HepG2 (cell line): ENCODE results near the gene SEC61A2. TPM values are rescaled to one million over a fixed set of nuclear protein-coding genes. Genes with fewer than 3 reads are reported as not detected.

Experiments used
- BHLHE40 ChIP-seq: IDR thresholded peaks from 2 replicates; pipeline ENCODE4 v1.6.1; 2011; ENCODE audit warnings: low read length, improper control_type of control experiment
- BORCS8-MEF2B ChIP-seq: sonication (generic); formaldehyde crosslinking; IDR thresholded peaks from 2 replicates; pipeline ENCODE4 v1.8.0; 2022; ENCODE audit warnings: mild to moderate bottlenecking, missing genetic modification reagents
- DR1 ChIP-seq: sonication (generic); formaldehyde crosslinking; IDR thresholded peaks from 2 replicates; pipeline ENCODE4 v1.8.0; 2021; ENCODE audit warnings: mild to moderate bottlenecking, missing genetic modification reagents, inconsistent platforms
- FOXO1 ChIP-seq: sonication (generic); formaldehyde crosslinking; IDR thresholded peaks from 2 replicates; pipeline ENCODE4 v1.4.0; 2020; ENCODE audit warnings: missing genetic modification reagents
- HOXA5 ChIP-seq: sonication (generic); formaldehyde crosslinking; IDR thresholded peaks from 2 replicates; pipeline ENCODE4 v1.4.0; 2020; ENCODE audit warnings: missing genetic modification reagents
- IKZF4 ChIP-seq: sonication (generic); formaldehyde crosslinking; IDR thresholded peaks from 2 replicates; pipeline ENCODE4 v1.5.1; 2020; ENCODE audit warnings: borderline replicate concordance, mild to moderate bottlenecking, low read depth, missing genetic modification reagents; ENCODE audit errors: not compliant biosample characterization
- KMT2A ChIP-seq: sonication (generic); formaldehyde crosslinking; IDR thresholded peaks from 2 replicates; pipeline ENCODE4 v1.4.0; 2020; ENCODE audit warnings: missing genetic modification reagents
- MEIS2 ChIP-seq: sonication (generic); formaldehyde crosslinking; IDR thresholded peaks from 2 replicates; pipeline ENCODE4 v1.9.0; 2021; ENCODE audit warnings: mild to moderate bottlenecking, missing genetic modification reagents
- PITX1 ChIP-seq: sonication (generic); formaldehyde crosslinking; IDR thresholded peaks from 2 replicates; pipeline ENCODE4 v1.5.1; 2020; ENCODE audit warnings: mild to moderate bottlenecking, missing genetic modification reagents
- RFXAP ChIP-seq: sonication (generic); formaldehyde crosslinking; IDR thresholded peaks from 2 replicates; pipeline ENCODE4 v1.4.0; 2020; ENCODE audit warnings: missing genetic modification reagents, borderline replicate concordance
- SMARCC2 ChIP-seq: fragments of 450-650 bp; IDR thresholded peaks from 2 replicates; pipeline ENCODE4 v1.6.1; 2017; ENCODE audit warnings: antibody characterized with exemption, mild to moderate bottlenecking
- SRY ChIP-seq: sonication (generic); formaldehyde crosslinking; IDR thresholded peaks from 2 replicates; pipeline ENCODE4 v1.8.0; 2022; ENCODE audit warnings: mild to moderate bottlenecking, missing genetic modification reagents
- TOPORS ChIP-seq: sonication (generic); formaldehyde crosslinking; IDR thresholded peaks from 2 replicates; pipeline ENCODE4 v1.8.0; 2023; ENCODE audit warnings: mild to moderate bottlenecking, missing genetic modification reagents
- ZMAT5 ChIP-seq: sonication (generic); formaldehyde crosslinking; IDR thresholded peaks from 2 replicates; pipeline ENCODE4 v1.5.0; 2020; ENCODE audit warnings: mild to moderate bottlenecking, low read depth, missing genetic modification reagents, borderline replicate concordance
- ZNF143 ChIP-seq: sonication (generic); formaldehyde crosslinking; IDR thresholded peaks from 2 replicates; pipeline ENCODE4 v1.4.0; 2020; ENCODE audit warnings: missing genetic modification reagents
- ZNF569 ChIP-seq: sonication (generic); formaldehyde crosslinking; IDR thresholded peaks from 2 replicates; pipeline ENCODE4 v1.5.0; 2020; ENCODE audit warnings: mild to moderate bottlenecking, missing genetic modification reagents, moderate library complexity, borderline replicate concordance
- ZNF773 ChIP-seq: sonication (generic); formaldehyde crosslinking; IDR thresholded peaks from 2 replicates; pipeline ENCODE4 v1.4.0; 2020; ENCODE audit warnings: missing genetic modification reagents, borderline replicate concordance
- ZSCAN9 ChIP-seq: IDR thresholded peaks from 2 replicates; pipeline ENCODE4 v1.6.1; 2016; ENCODE audit warnings: borderline replicate concordance
- polyA plus RNA-seq, 8 experiments: library from polyadenylated mRNA; depleted of rRNA in 3 of 8; stranded (reverse) in 7 of 8; unstranded in 1 of 8; fragments of >200 nt; fragmentation: Illumina TruSeq in 4 of 8; extraction: Trizol in 4 of 8; gene quantifications; 2 replicates each; pipeline versions ENCODE4 v1.2.1 to v1.2.3, GENCODE V29; 2011 to 2016; ENCODE audit warnings: low read depth in 4 of 8, missing spikeins in 1 of 8, mixed read lengths in 1 of 8; ENCODE audit not compliant: insufficient read depth in 1 of 8
- total RNA-seq, 5 experiments: library from RNA; depleted of rRNA; stranded (reverse); fragments of >200 nt; fragmentation: Illumina TruSeq; extraction: Trizol; gene quantifications; 2 replicates each; pipeline ENCODE4 v1.2.3, GENCODE V29; 2016; ENCODE audit warnings: low read depth in 1 of 5
- TF ChIP-seq, protein P1 (sequence below): IDR thresholded peaks from 2 replicates; pipeline ENCODE4 v1.6.1; 2016; ENCODE audit warnings: low read depth, control low read depth
- TF ChIP-seq, protein P2 (sequence below): IDR thresholded peaks from 2 replicates; pipeline ENCODE4 v1.6.1; 2016; ENCODE audit warnings: missing genetic modification reagents, missing compliant biosample characterization
- TF ChIP-seq, protein P3 (sequence below): sonication (generic); formaldehyde crosslinking; conservative IDR thresholded peaks from 2 replicates; pipeline ENCODE4 v1.8.1; 2023; ENCODE audit warnings: missing genetic modification reagents
- TF ChIP-seq, protein P4 (sequence below): sonication (generic); formaldehyde crosslinking; IDR thresholded peaks from 2 replicates; pipeline ENCODE4 v1.5.0; 2020; ENCODE audit warnings: missing genetic modification reagents
- TF ChIP-seq, protein P5 (sequence below): sonication (generic); formaldehyde crosslinking; IDR thresholded peaks from 2 replicates; pipeline ENCODE4 v1.4.0; 2020; ENCODE audit warnings: missing genetic modification reagents

SEC61A2 gene
- total and polyA plus RNA-seq, 2 of the 13 experiments (the other 11 are each of a cell fraction or from before 2014, with no cell fraction given), result 5.5 to 7.4 TPM

GRCh38 chr10:12129222-12130111 lies at the start of gene SEC61A2 (continued):
- TF ChIP-seq HOXA5 (CRISPR knock-in tag) (0 out of 2 replicates have a peak, but pooled peaks have one; percentile 52), MEIS2 (peak; percentile 50; the same call in 1 of the 2 replicates), IKZF4 (CRISPR knock-in tag) (peak; percentile 21), KMT2A (CRISPR knock-in tag) (0 out of 2 replicates have a peak, but pooled peaks have one; percentile 54), RFXAP (CRISPR knock-in tag) (peak; percentile 63; the same call in 1 of the 2 replicates), SMARCC2 (no peak), ZNF773 (CRISPR knock-in tag) (no peak), ZNF143 (CRISPR knock-in tag) (no peak), BHLHE40 (0 out of 2 replicates have a peak, but pooled peaks have one; percentile 8), TOPORS (CRISPR knock-in tag) (peak; percentile 89), ZNF569 (CRISPR knock-in tag) (no peak), DR1 (CRISPR knock-in tag) (peak; percentile 35; the same call in 1 of the 2 replicates), FOXO1 (CRISPR knock-in tag) (0 out of 2 replicates have a peak, but pooled peaks have one; percentile 16), ZSCAN9 (CRISPR knock-in tag) (no peak), SRY (peak; percentile 18; the same call in 1 of the 2 replicates), BORCS8-MEF2B (CRISPR knock-in tag) (peak; percentile 53; the same call in 1 of the 2 replicates), ZMAT5 (CRISPR knock-in tag) (no peak), PITX1 (CRISPR knock-in tag) (no peak)
- TF ChIP-seq, protein P1, sequence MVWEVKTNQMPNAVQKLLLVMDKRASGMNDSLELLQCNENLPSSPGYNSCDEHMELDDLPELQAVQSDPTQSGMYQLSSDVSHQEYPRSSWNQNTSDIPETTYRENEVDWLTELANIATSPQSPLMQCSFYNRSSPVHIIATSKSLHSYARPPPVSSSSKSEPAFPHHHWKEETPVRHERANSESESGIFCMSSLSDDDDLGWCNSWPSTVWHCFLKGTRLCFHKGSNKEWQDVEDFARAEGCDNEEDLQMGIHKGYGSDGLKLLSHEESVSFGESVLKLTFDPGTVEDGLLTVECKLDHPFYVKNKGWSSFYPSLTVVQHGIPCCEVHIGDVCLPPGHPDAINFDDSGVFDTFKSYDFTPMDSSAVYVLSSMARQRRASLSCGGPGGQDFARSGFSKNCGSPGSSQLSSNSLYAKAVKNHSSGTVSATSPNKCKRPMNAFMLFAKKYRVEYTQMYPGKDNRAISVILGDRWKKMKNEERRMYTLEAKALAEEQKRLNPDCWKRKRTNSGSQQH (CRISPR knock-in tag), result 0 out of 2 replicates have a peak, but pooled peaks have one; percentile 53
- TF ChIP-seq, protein P2, sequence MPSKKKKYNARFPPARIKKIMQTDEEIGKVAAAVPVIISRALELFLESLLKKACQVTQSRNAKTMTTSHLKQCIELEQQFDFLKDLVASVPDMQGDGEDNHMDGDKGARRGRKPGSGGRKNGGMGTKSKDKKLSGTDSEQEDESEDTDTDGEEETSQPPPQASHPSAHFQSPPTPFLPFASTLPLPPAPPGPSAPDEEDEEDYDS (CRISPR knock-in tag), result no peak
- TF ChIP-seq, protein P3, sequence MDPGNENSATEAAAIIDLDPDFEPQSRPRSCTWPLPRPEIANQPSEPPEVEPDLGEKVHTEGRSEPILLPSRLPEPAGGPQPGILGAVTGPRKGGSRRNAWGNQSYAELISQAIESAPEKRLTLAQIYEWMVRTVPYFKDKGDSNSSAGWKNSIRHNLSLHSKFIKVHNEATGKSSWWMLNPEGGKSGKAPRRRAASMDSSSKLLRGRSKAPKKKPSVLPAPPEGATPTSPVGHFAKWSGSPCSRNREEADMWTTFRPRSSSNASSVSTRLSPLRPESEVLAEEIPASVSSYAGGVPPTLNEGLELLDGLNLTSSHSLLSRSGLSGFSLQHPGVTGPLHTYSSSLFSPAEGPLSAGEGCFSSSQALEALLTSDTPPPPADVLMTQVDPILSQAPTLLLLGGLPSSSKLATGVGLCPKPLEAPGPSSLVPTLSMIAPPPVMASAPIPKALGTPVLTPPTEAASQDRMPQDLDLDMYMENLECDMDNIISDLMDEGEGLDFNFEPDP, result no peak
- TF ChIP-seq, protein P4, sequence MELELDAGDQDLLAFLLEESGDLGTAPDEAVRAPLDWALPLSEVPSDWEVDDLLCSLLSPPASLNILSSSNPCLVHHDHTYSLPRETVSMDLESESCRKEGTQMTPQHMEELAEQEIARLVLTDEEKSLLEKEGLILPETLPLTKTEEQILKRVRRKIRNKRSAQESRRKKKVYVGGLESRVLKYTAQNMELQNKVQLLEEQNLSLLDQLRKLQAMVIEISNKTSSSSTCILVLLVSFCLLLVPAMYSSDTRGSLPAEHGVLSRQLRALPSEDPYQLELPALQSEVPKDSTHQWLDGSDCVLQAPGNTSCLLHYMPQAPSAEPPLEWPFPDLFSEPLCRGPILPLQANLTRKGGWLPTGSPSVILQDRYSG (CRISPR knock-in tag), result 0 out of 2 replicates have a peak, but pooled peaks have one; percentile 53
- TF ChIP-seq, protein P5, sequence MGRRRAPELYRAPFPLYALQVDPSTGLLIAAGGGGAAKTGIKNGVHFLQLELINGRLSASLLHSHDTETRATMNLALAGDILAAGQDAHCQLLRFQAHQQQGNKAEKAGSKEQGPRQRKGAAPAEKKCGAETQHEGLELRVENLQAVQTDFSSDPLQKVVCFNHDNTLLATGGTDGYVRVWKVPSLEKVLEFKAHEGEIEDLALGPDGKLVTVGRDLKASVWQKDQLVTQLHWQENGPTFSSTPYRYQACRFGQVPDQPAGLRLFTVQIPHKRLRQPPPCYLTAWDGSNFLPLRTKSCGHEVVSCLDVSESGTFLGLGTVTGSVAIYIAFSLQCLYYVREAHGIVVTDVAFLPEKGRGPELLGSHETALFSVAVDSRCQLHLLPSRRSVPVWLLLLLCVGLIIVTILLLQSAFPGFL (CRISPR knock-in tag), result 0 out of 2 replicates have a peak, but pooled peaks have one; percentile 55
